Thymus (tissue), 11 donors: ENCODE results near the gene DNMT3A. TPM values are rescaled to one million over a fixed set of nuclear protein-coding genes. Genes with fewer than 3 reads are reported as not detected.
"Not testable (repeated sequence)": the region's sequence is repeated elsewhere in the genome, so short reads cannot be mapped to it uniquely, and the experiment has no call there.

ENCODE experiments used
- DNase-seq, 9 donors: peaks; one replicate each; pipeline ENCODE4 v3.0.0-alpha.2; 2013; ENCODE audit warnings: low spot score in 9 of 9, low read depth in 6 of 9, missing footprints in 1 of 9
- H3K27ac ChIP-seq, 2 donors: one replicate each; pipeline ENCODE4 v1.5.1; 2013; ENCODE audit warnings: control low read depth in 1 of 2, low read depth in 1 of 2, low read length in 1 of 2, mild to moderate bottlenecking in 1 of 2, moderate library complexity in 1 of 2
- H3K27me3 ChIP-seq, 2 donors: one replicate each; pipeline ENCODE4 v1.5.1; 2013; ENCODE audit warnings: low read length in 1 of 2; ENCODE audit not compliant: control insufficient read depth in 2 of 2, insufficient read depth in 1 of 2
- H3K36me3 ChIP-seq, 2 donors: one replicate each; pipeline ENCODE4 v1.5.1; 2013; ENCODE audit warnings: low read length in 1 of 2, mild to moderate bottlenecking in 1 of 2, moderate library complexity in 1 of 2; ENCODE audit not compliant: control insufficient read depth in 2 of 2, insufficient read depth in 2 of 2
- H3K4me1 ChIP-seq, 2 donors: one replicate each; pipeline ENCODE4 v1.5.1; 2013; ENCODE audit warnings: low read length in 2 of 2; ENCODE audit not compliant: control insufficient read depth in 2 of 2, insufficient read depth in 2 of 2
- H3K4me3 ChIP-seq, 2 donors: one replicate each; pipeline ENCODE4 v1.5.1; 2013; ENCODE audit warnings: low read length in 2 of 2, control low read depth in 1 of 2, mild to moderate bottlenecking in 1 of 2
- H3K9me3 ChIP-seq, 2 donors: one replicate each; pipeline ENCODE4 v1.5.1; 2013; ENCODE audit warnings: low read length in 1 of 2, mild to moderate bottlenecking in 1 of 2; ENCODE audit not compliant: control insufficient read depth in 2 of 2, insufficient read depth in 1 of 2
- WGBS: extraction: QIAGEN DNeasy Blood & Tissue Kit; methylation state at CpG from one replicate; pipeline ENCODE4 v1.1.7; 2013; 5-methylcytosine and 5-hydroxymethylcytosine counted together
- polyA plus RNA-seq: library from polyadenylated mRNA; stranded (reverse); fragments of 200-250 nt; gene quantifications from one replicate; pipeline ENCODE4 v1.2.3, GENCODE V29; 2013
- total RNA-seq: library from RNA; stranded (reverse); fragments of 120-200 nt; gene quantifications from one replicate; pipeline ENCODE4 v1.2.4, GENCODE V29; 2013
- donor health status: healthy.

The DNMT3A gene
- total and polyA plus RNA-seq, 2 donors = 22.7 to 27.5 TPM

- WGBS = 97% methylated on average over 10 of the region's 10 CpGs
- no peak for DNase-seq
- peaks cover 0 to 5% of the 10 kb centered on the region in 2 donors for H3K9me3 ChIP-seq
- H3K4me1 ChIP-seq = peaks cover 21 to 58% of the 10 kb centered on the region in 2 donors
- peaks cover 20 to 22% of the 10 kb centered on the region in 2 donors for H3K36me3 ChIP-seq
- no peak overlapping the region for H3K4me3 ChIP-seq
- H3K27ac ChIP-seq = no peak overlapping the region
- no peaks in the 10 kb centered on the region for H3K27me3 ChIP-seq
These were observed 61.6 kb downstream of the DNMT3A start for GRCh38 chr2:25280051-25280687.

- H3K27ac ChIP-seq = peak overlapping the region; percentile 19 to 64
- H3K36me3 ChIP-seq = peaks cover 21 to 22% of the 10 kb centered on the region in 2 donors
- WGBS = 42% methylated on average over 12 of the region's 12 CpGs
- peaks cover 24 to 63% of the 10 kb centered on the region in 2 donors for H3K4me1 ChIP-seq
- no peaks in the 10 kb centered on the region for H3K27me3 ChIP-seq
- H3K9me3 ChIP-seq = peaks cover 0 to 5% of the 10 kb centered on the region in 2 donors
- DNase-seq = no peak
- H3K4me3 ChIP-seq = no peak overlapping the region
These were observed 62.6 kb downstream of the DNMT3A start for GRCh38 chr2:25279091-25279651.

- peaks cover 34 to 81% of the 10 kb centered on the region in 2 donors for H3K4me1 ChIP-seq
- peaks cover 4 to 13% of the 10 kb centered on the region in 2 donors for H3K36me3 ChIP-seq
- no peaks in the 10 kb centered on the region for H3K27me3 ChIP-seq
- peaks cover 0 to 5% of the 10 kb centered on the region in 2 donors for H3K9me3 ChIP-seq
- WGBS = 10% methylated on average over 60 of the region's 60 CpGs
- DNase-seq = peak in 4 of 9 donors; percentile 56 to 84 (median 78)
- peak overlapping the region; percentile 94 to 98 for H3K27ac ChIP-seq
- peak overlapping the region; percentile 46 to 49 for H3K4me3 ChIP-seq
These were observed 64.9 kb downstream of the DNMT3A start for GRCh38 chr2:25276569-25277465.

- Histone ChIP-seq H3K27ac (peak overlapping the region; percentile 83 to 98), H3K4me1 (peaks cover 34 to 75% of the 10 kb centered on the region in 2 donors), H3K9me3 (no peaks in the 10 kb centered on the region), H3K36me3 (peaks cover 4 to 14% of the 10 kb centered on the region in 2 donors), H3K27me3 (no peaks in the 10 kb centered on the region), H3K4me3 (no peak overlapping the region)
- 52% methylated on average over 6 of the region's 6 CpGs for WGBS
- DNase-seq = no peak
These were observed 66.2 kb downstream of the DNMT3A start for GRCh38 chr2:25275575-25275965.

- Histone ChIP-seq H3K9me3 (no peaks in the 10 kb centered on the region), H3K4me3 (no peak overlapping the region), H3K27me3 (no peaks in the 10 kb centered on the region), H3K4me1 (peaks cover 34 to 72% of the 10 kb centered on the region in 2 donors), H3K36me3 (peaks cover 9 to 16% of the 10 kb centered on the region in 2 donors), H3K27ac (peak overlapping the region; percentile 83 to 98)
- 65% methylated on average over 27 of the region's 27 CpGs for WGBS
- peak in 3 of 9 donors; percentile 51 to 73 (median 52) for DNase-seq
These were observed 66.7 kb downstream of the DNMT3A start for GRCh38 chr2:25274868-25275574.

- Histone ChIP-seq H3K27me3 (no peaks in the 10 kb centered on the region), H3K4me3 (no peak overlapping the region), H3K4me1 (peaks cover 34 to 67% of the 10 kb centered on the region in 2 donors), H3K9me3 (no peaks in the 10 kb centered on the region), H3K27ac (peak overlapping the region; percentile 93 to 98), H3K36me3 (peaks cover 18 to 25% of the 10 kb centered on the region in 2 donors)
- peak in 1 of 9 donors; percentile 58 for DNase-seq
- 91% methylated on average over 5 of the region's 5 CpGs for WGBS
These were observed 67.7 kb downstream of the DNMT3A start for GRCh38 chr2:25273985-25274535.

- Histone ChIP-seq H3K36me3 (peaks cover 30 to 36% of the 10 kb centered on the region in 2 donors), H3K27ac (peak overlapping the region in 1 of 2 donors; percentile 98), H3K4me1 (peaks cover 32 to 53% of the 10 kb centered on the region in 2 donors)
- not testable (repeated sequence) for DNase-seq, H3K27me3 ChIP-seq, H3K4me3 ChIP-seq, H3K9me3 ChIP-seq
- 97% methylated on average over 9 of the region's 9 CpGs for WGBS
These were observed 69.0 kb downstream of the DNMT3A start for GRCh38 chr2:25272705-25273104.

GRCh38 chr2:25270061-25270460 lies 71.7 kb downstream of the DNMT3A start:
- Histone ChIP-seq H3K27me3 (no peaks in the 10 kb centered on the region), H3K4me3 (no peak overlapping the region), H3K27ac (no peak overlapping the region), H3K9me3 (no peaks in the 10 kb centered on the region), H3K36me3 (peaks cover 32 to 51% of the 10 kb centered on the region in 2 donors), H3K4me1 (peaks cover 12 to 30% of the 10 kb centered on the region in 2 donors)
- no peak for DNase-seq
- WGBS = 91% methylated on average over 7 of the region's 7 CpGs
